ENCODE measurements around the gene IMMP1L. TPM values are rescaled to one million over a fixed set of nuclear protein-coding genes. Genes with fewer than 3 reads are reported as not detected.

IMMP1L gene
- total and polyA plus RNA-seq, 2 of the 8 experiments (the other 6 are each of a cell fraction or from before 2014, with no cell fraction given) = 27.4 to 47.7 TPM

- no peak overlapping the region for H2BK12ac ChIP-seq (ENCODE audit: low read depth, low read length)
- H4K5ac ChIP-seq (ENCODE audit: insufficient read length, low read depth, low read length) = no peak overlapping the region
- H3K23me2 ChIP-seq (ENCODE audit: low read depth, low read length) = no peaks in the 10 kb centered on the region
- 91% methylated on average over 2 of the region's 2 CpGs; no CpG with 5 or more reads in 1 of the 2 experiments for WGBS, 2 experiments (ENCODE audit: extremely low coverage in 1 of 2, insufficient coverage in 1 of 2, insufficient read length in 1 of 2, insufficient replicate concordance in 2 of 2, low coverage in 1 of 2, low lambda C conversion rate in 2 of 2, missing lambda C conversion rate in 1 of 2)
- ChIA-PET CTCF (ENCODE audit: partially characterized antibody) (no interaction called here), POLR2A (ENCODE audit: partially characterized antibody) (no interaction called here)
- no peak overlapping the region for H2BK20ac ChIP-seq (ENCODE audit: low read length)
- no peak overlapping the region for H2AFZ ChIP-seq (ENCODE audit: low read length)
- H3K4ac ChIP-seq (replicated peaks; ENCODE audit: insufficient read length, low read depth, low read length) = no peak overlapping the region
- H3K23ac ChIP-seq (ENCODE audit: insufficient read length) = no peak overlapping the region
- no peak for FAIRE-seq
- H2BK15ac ChIP-seq (ENCODE audit: low read length) = no peak overlapping the region
- no peaks in the 10 kb centered on the region for H3K79me1 ChIP-seq (ENCODE audit: low read depth, low read length)
- H3K79me2 ChIP-seq (ENCODE audit: control insufficient read depth in 1 of 2, insufficient read depth in 2 of 2, low read length in 2 of 2) = 0 out of 4 replicates have a peak, but pooled peaks cover 0 to 2% of the 10 kb centered on the region in 2 experiments
- no peak overlapping the region for H3K18ac ChIP-seq (ENCODE audit: extremely low read depth, low read length)
- H3K4me1 ChIP-seq (replicated peaks in 1 of 4; ENCODE audit: control insufficient read depth in 3 of 4, insufficient read depth in 4 of 4, low read length in 3 of 4) = peaks cover 0 to 9% (median 3%) of the 10 kb centered on the region in 4 experiments; a peak in 4 of 7 replicates
- H2BK120ac ChIP-seq (replicated peaks; ENCODE audit: low read depth, low read length) = no peak overlapping the region
- no peak overlapping the region for H3K14ac ChIP-seq (ENCODE audit: insufficient read length)
- peaks cover 0 to 2% (median 0%) of the 10 kb centered on the region in 4 experiments; a peak in 2 of 8 replicates for H3K36me3 ChIP-seq (ENCODE audit: control insufficient read depth in 2 of 4, insufficient read depth in 4 of 4, low read length in 3 of 4)
- no peaks in the 10 kb centered on the region for H4K20me1 ChIP-seq (replicated peaks in 1 of 2; ENCODE audit: control insufficient read depth in 1 of 2, insufficient read depth in 2 of 2, low read length in 2 of 2)
- H4K8ac ChIP-seq (ENCODE audit: extremely low read depth, insufficient read depth, low read length) = no peak overlapping the region
- no peak overlapping the region for H3K9ac ChIP-seq (replicated peaks in 1 of 4; ENCODE audit: extremely low read depth in 1 of 4, low read depth in 3 of 4, low read length in 3 of 4)
- H4K91ac ChIP-seq (replicated peaks; ENCODE audit: insufficient read length, low read length) = no peak overlapping the region
- no peaks in the 10 kb centered on the region for H3K27me3 ChIP-seq (replicated peaks in 1 of 4; ENCODE audit: control insufficient read depth in 3 of 4, extremely low read depth in 1 of 4, insufficient read depth in 3 of 4, low read length in 3 of 4)
- no peak for TF ChIP-seq EGR1 (IDR thresholded peaks at IDR 0.05; ENCODE audit: borderline replicate concordance, low read depth, low read length)
- TF ChIP-seq SUZ12 (IDR thresholded peaks at IDR 0.05; ENCODE audit: low read length) = no peak
- no peak for TF ChIP-seq RBBP5 (IDR thresholded peaks at IDR 0.05; ENCODE audit: borderline replicate concordance, low read depth, low read length)
- no peak for TF ChIP-seq CEBPB (IDR thresholded peaks at IDR 0.05; ENCODE audit: low read depth, low read length)
- no peak for TF ChIP-seq MAX (IDR thresholded peaks at IDR 0.05)
- no peak for TF ChIP-seq CTCF (IDR thresholded peaks at IDR 0.05; ENCODE audit: control extremely low read depth in 1 of 3, insufficient read depth in 1 of 3, low read depth in 1 of 3, low read length in 3 of 3)
- TF ChIP-seq NANOG (IDR thresholded peaks at IDR 0.05; ENCODE audit: insufficient read depth, low read depth, low read length, poor library complexity, severe bottlenecking) = no peak
- no peak for TF ChIP-seq ASH2L (IDR thresholded peaks at IDR 0.05; ENCODE audit: low read length)
- TF ChIP-seq CHD2 (IDR thresholded peaks at IDR 0.05; ENCODE audit: low read length) = no peak
- no peak for TF ChIP-seq SP4 (IDR thresholded peaks at IDR 0.05; ENCODE audit: low read length)
- no peak for TF ChIP-seq ATF3 (IDR thresholded peaks at IDR 0.05; ENCODE audit: insufficient read depth, low read depth, low read length)
- no peak for DNase-seq (ENCODE audit: low read depth in 1 of 2, low spot score in 2 of 2)
- no peak overlapping the region for H2BK5ac ChIP-seq (ENCODE audit: low read depth, low read length)
- H3K4me2 ChIP-seq (ENCODE audit: insufficient read depth in 1 of 2, low read depth in 2 of 2, low read length in 2 of 2) = no peak overlapping the region
- H3K56ac ChIP-seq (replicated peaks; ENCODE audit: insufficient read length, low read depth, low read length) = no peak overlapping the region
- H3K9me3 ChIP-seq (ENCODE audit: insufficient read depth in 2 of 2, low read depth in 1 of 2, low read length in 1 of 2) = no peaks in the 10 kb centered on the region
- no peak overlapping the region for H3K27ac ChIP-seq (ENCODE audit: low read depth, low read length)
- H2AK5ac ChIP-seq (ENCODE audit: low read depth, low read length) = no peak overlapping the region
- no peak overlapping the region for H3K4me3 ChIP-seq (ENCODE audit: extremely low read depth in 1 of 4, insufficient read depth in 2 of 4, low read depth in 3 of 4, low read length in 4 of 4)
These were observed 96.5 kb downstream of the IMMP1L start for GRCh38 chr11:31412946-31413345.

Data from H1 (cell line).